Endothelial cell (in vitro differentiated cells): ENCODE measurements around the gene FARS2. TPM values are rescaled to one million over a fixed set of nuclear protein-coding genes. Genes with fewer than 3 reads are reported as not detected.

Experiments used
- DNase-seq: peaks from one replicate; pipeline ENCODE4 v3.0.0; 2021; ENCODE audit warnings: low spot score
- H3K27ac Mint-ChIP-seq: one replicate; pipeline ENCODE4 v1.8.0; 2021; ENCODE audit warnings: mixed read lengths, inconsistent platforms; ENCODE audit not compliant: unreplicated experiment
- H3K27me3 Mint-ChIP-seq: one replicate; pipeline ENCODE4 v1.8.0; 2021; ENCODE audit warnings: mild to moderate bottlenecking, moderate library complexity, mixed read lengths, inconsistent platforms; ENCODE audit not compliant: unreplicated experiment
- H3K36me3 Mint-ChIP-seq: one replicate; pipeline ENCODE4 v1.8.0; 2021; ENCODE audit warnings: mild to moderate bottlenecking, low read depth, mixed read lengths, inconsistent platforms; ENCODE audit not compliant: unreplicated experiment
- H3K4me1 Mint-ChIP-seq: one replicate; pipeline ENCODE4 v1.8.0; 2021; ENCODE audit warnings: mild to moderate bottlenecking, mixed read lengths, inconsistent platforms; ENCODE audit not compliant: unreplicated experiment
- H3K4me3 Mint-ChIP-seq: one replicate; pipeline ENCODE4 v1.8.0; 2021; ENCODE audit warnings: mild to moderate bottlenecking, mixed read lengths, inconsistent platforms; ENCODE audit not compliant: unreplicated experiment
- H3K9me3 Mint-ChIP-seq: one replicate; pipeline ENCODE4 v1.8.0; 2021; ENCODE audit warnings: mixed read lengths, inconsistent platforms; ENCODE audit not compliant: unreplicated experiment
- total RNA-seq: library from RNA; stranded (reverse); fragmentation: NEBNext Ultra II Directional; extraction: Animal tissue kit (Norgen Biotek cat#: 25700); gene quantifications from one replicate; pipeline ENCODE4 v1.2.1, GENCODE V29; 2021; ENCODE audit not compliant: unreplicated experiment
- TF ChIP-seq, protein P1 (sequence below): fragments of 200-600 bp; sonication (generic); IDR thresholded peaks from one replicate; pipeline ENCODE4 v1.5.0; 2021; ENCODE audit warnings: antibody characterized with exemption; ENCODE audit not compliant: unreplicated experiment

FARS2 gene
- total RNA-seq, 1 donor from 2014 or later = 17.8 TPM

DNA sequence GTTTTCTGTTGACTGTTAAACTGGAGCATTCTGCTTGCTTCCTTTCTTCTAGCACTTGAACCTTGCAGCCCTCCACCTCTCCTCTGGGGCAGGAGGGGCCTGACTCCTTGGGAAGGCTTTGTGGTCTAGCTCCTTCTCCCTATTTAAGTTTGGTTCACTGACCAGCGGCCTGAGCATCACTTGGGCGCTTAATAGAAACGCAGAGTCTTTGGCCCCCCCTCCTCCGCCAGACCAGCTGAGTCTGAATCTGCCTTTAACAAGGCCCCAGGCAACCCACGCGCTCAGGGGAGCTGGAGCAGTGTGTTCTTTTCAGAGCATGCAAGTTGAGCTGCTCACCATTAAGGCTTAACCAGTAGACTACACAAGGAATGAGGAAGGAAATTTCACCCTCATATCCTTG, 519.7 kb downstream of the FARS2 start:
- TF ChIP-seq, protein P1, sequence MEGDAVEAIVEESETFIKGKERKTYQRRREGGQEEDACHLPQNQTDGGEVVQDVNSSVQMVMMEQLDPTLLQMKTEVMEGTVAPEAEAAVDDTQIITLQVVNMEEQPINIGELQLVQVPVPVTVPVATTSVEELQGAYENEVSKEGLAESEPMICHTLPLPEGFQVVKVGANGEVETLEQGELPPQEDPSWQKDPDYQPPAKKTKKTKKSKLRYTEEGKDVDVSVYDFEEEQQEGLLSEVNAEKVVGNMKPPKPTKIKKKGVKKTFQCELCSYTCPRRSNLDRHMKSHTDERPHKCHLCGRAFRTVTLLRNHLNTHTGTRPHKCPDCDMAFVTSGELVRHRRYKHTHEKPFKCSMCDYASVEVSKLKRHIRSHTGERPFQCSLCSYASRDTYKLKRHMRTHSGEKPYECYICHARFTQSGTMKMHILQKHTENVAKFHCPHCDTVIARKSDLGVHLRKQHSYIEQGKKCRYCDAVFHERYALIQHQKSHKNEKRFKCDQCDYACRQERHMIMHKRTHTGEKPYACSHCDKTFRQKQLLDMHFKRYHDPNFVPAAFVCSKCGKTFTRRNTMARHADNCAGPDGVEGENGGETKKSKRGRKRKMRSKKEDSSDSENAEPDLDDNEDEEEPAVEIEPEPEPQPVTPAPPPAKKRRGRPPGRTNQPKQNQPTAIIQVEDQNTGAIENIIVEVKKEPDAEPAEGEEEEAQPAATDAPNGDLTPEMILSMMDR = no peak
- peaks cover 10% of the 10 kb centered on the region for H3K27me3 Mint-ChIP-seq
- peaks cover 28% of the 10 kb centered on the region for H3K4me1 Mint-ChIP-seq
- no peak overlapping the region for H3K27ac Mint-ChIP-seq
- no peak for DNase-seq
- H3K36me3 Mint-ChIP-seq = peaks cover 5% of the 10 kb centered on the region
- H3K4me3 Mint-ChIP-seq = no peak overlapping the region
- H3K9me3 Mint-ChIP-seq = no peaks in the 10 kb centered on the region

GRCh38 chr6:5781966-5782556, 520.7 kb downstream of the FARS2 start:
- Mint-ChIP-seq H3K9me3 (no peaks in the 10 kb centered on the region), H3K4me1 (peaks cover 27% of the 10 kb centered on the region), H3K36me3 (peaks cover 5% of the 10 kb centered on the region), H3K27ac (no peak overlapping the region), H3K27me3 (peaks cover 14% of the 10 kb centered on the region), H3K4me3 (no peak overlapping the region)
- TF ChIP-seq, protein P1 = no peak
- DNase-seq = no peak

- DNase-seq = no peak
- H3K4me3 Mint-ChIP-seq = no peak overlapping the region
- no peak overlapping the region for H3K27ac Mint-ChIP-seq
- TF ChIP-seq, protein P1 = no peak
- peaks cover 5% of the 10 kb centered on the region for H3K36me3 Mint-ChIP-seq
- peaks cover 12% of the 10 kb centered on the region for H3K27me3 Mint-ChIP-seq
- peaks cover 26% of the 10 kb centered on the region for H3K4me1 Mint-ChIP-seq
- no peaks in the 10 kb centered on the region for H3K9me3 Mint-ChIP-seq
Observed at GRCh38 chr6:5782783-5783547, 521.7 kb downstream of the FARS2 start.

- peaks cover 5% of the 10 kb centered on the region for H3K36me3 Mint-ChIP-seq
- peaks cover 29% of the 10 kb centered on the region for H3K4me1 Mint-ChIP-seq
- TF ChIP-seq, protein P1 = no peak
- peaks cover 12% of the 10 kb centered on the region for H3K27me3 Mint-ChIP-seq
- no peak for DNase-seq
- H3K9me3 Mint-ChIP-seq = no peaks in the 10 kb centered on the region
- no peak overlapping the region for H3K27ac Mint-ChIP-seq
- no peak overlapping the region for H3K4me3 Mint-ChIP-seq
Observed at GRCh38 chr6:5783584-5784089, 522.3 kb downstream of the FARS2 start.

DNA sequence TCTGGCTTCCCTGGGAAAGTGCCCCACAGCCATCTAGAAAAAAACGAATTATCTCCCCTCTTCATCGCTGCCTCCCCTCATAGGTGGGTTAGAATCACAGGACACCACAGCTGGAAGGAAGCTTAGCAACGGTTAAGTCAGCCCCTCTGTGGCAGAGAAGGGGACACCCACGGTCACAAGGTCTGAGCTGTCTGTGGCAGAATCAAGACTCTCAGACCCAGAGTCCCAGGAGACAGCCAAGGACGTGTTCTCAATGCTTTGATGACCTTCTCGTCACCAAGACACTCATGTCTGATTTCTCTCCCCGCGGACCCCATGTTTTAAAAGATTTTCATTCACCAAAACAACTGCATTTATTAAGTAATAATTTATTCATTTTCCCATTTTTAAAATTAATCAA, 523.9 kb downstream of the FARS2 start:
- Mint-ChIP-seq H3K4me3 (no peak overlapping the region), H3K9me3 (no peaks in the 10 kb centered on the region), H3K27me3 (peaks cover 12% of the 10 kb centered on the region), H3K27ac (no peak overlapping the region), H3K36me3 (peaks cover 5% of the 10 kb centered on the region), H3K4me1 (peaks cover 29% of the 10 kb centered on the region)
- TF ChIP-seq, protein P1 = no peak
- no peak for DNase-seq
